ENCODE measurements around the gene GFRA4. TPM values are rescaled to one million over a fixed set of nuclear protein-coding genes. Genes with fewer than 3 reads are reported as not detected.

The GFRA4 gene
- total and polyA plus RNA-seq, 7 donors, result not detected

DNA sequence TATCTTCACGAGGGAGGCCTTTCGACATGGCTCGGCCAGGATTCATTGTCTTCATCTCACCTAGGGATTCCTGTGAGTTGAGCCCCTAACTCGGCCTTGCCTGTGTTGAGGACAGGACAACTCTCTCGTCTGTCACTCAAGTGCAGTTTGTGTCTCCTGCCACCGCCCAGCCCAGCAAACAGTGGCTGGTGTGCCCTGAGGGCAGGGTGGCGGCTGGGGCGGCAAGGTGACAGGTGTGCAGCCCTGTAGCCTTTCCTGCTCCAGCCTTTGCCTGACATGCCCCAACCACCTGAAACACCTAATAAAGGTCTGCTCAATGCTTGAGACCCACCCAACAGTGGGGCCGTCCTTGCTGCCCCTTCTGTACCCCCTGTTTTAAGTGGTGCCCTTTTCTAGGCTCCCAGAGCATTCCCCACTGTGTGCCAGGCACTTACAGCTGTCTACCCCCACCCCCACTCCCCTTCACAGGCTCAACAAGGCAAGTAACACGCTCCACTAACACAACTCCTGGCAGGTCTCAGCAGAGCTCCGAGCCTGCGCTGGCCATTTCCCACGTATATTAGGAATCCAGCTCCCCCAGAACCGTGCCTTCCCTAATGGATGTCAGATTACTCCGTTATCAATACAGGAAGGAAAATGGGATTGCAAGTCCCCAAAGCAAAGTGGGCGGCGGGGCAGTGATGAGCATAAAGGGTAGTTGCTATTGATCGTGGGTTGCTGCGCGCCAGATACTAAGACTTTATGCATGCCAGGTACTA, 17.7 kb downstream of the GFRA4 start:
- DNase-seq (no peak), ATAC-seq (no peak)
- no peaks in the 10 kb centered on the region for H3K9me3 ChIP-seq
- no peaks in the 10 kb centered on the region for H3K4me1 ChIP-seq
- intact Hi-C loops (cut with DNase I), result no loop called here
- WGBS, 3 donors, result 93 to 96% (median 94%) methylated on average over 20 of the region's 20 CpGs
- no peaks in the 10 kb centered on the region for H3K27me3 ChIP-seq (ENCODE audit: insufficient read depth in 3 of 3, low read length in 2 of 3)
- H3K4me3 ChIP-seq, result no peak overlapping the region
- H3K27ac ChIP-seq, result no peak overlapping the region
- TF ChIP-seq, protein P1, sequence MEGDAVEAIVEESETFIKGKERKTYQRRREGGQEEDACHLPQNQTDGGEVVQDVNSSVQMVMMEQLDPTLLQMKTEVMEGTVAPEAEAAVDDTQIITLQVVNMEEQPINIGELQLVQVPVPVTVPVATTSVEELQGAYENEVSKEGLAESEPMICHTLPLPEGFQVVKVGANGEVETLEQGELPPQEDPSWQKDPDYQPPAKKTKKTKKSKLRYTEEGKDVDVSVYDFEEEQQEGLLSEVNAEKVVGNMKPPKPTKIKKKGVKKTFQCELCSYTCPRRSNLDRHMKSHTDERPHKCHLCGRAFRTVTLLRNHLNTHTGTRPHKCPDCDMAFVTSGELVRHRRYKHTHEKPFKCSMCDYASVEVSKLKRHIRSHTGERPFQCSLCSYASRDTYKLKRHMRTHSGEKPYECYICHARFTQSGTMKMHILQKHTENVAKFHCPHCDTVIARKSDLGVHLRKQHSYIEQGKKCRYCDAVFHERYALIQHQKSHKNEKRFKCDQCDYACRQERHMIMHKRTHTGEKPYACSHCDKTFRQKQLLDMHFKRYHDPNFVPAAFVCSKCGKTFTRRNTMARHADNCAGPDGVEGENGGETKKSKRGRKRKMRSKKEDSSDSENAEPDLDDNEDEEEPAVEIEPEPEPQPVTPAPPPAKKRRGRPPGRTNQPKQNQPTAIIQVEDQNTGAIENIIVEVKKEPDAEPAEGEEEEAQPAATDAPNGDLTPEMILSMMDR (IDR thresholded peaks at IDR 0.05), result no peak
- peaks cover 0 to 92% of the 10 kb centered on the region in 2 donors for H3K36me3 ChIP-seq (ENCODE audit: insufficient read depth in 1 of 2, low read depth in 1 of 2)

DNA sequence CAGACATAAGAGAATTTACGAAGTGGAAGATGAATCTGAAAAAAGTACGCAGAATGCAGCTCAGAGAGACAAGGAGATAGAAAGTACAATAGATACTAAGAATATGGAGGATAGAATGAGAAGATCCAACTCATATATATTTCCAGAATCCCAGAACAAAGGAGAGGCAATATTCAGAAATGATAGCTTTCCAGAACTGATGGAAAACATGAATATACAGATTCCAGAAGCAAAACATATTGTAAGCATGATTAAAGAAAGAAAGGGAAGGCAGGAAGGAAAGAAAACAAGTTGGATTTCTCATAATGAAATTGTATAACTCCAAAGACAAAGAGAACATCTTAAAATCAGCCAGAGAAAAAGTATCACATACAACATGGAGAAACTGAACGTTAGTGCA, 22.9 kb downstream of the GFRA4 start:
- TF ChIP-seq, protein P1 (IDR thresholded peaks at IDR 0.05), result no peak
- DNase-seq, result no peak
- 78 to 99% (median 99%) methylated on average over 3 of the region's 3 CpGs for WGBS, 3 donors
- no peaks in the 10 kb centered on the region for H3K27me3 ChIP-seq (ENCODE audit: insufficient read depth in 3 of 3, low read length in 2 of 3)
- H3K4me1 ChIP-seq, result no peaks in the 10 kb centered on the region
- H3K4me3 ChIP-seq, result no peak overlapping the region
- intact Hi-C loops (cut with DNase I), result no loop called here
- peaks cover 0 to 61% of the 10 kb centered on the region in 2 donors for H3K36me3 ChIP-seq (ENCODE audit: insufficient read depth in 1 of 2, low read depth in 1 of 2)
- H3K27ac ChIP-seq, result no peak overlapping the region
- H3K9me3 ChIP-seq, result no peaks in the 10 kb centered on the region
- no peak for ATAC-seq

DNA sequence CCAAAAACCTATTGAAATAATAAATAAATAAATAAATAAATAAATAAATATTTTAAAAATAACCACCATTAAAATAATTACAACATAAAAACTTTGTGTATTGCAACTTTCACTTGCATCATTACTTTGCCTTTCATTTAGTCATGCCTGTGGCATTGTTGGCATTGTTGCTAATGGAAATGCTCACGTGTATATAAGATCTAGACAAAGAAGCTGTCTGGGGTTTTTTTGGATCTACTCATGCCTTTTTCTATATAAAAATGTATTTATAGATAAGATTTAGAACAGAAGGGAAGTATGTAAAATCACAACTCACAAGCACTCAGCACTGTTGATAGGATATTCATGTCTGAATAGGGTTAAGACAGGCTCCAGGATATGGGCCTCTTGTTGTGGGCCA, 27.9 kb downstream of the GFRA4 start:
- intact Hi-C loops (cut with DNase I), result no loop called here
- WGBS, 3 donors, result 94 to 100% (median 95%) methylated on average over 1 of the region's 1 CpG
- Histone ChIP-seq H3K36me3 (ENCODE audit: insufficient read depth in 1 of 2, low read depth in 1 of 2) (peaks cover 0 to 37% of the 10 kb centered on the region in 2 donors), H3K4me1 (no peaks in the 10 kb centered on the region), H3K27me3 (ENCODE audit: insufficient read depth in 3 of 3, low read length in 2 of 3) (no peaks in the 10 kb centered on the region), H3K9me3 (no peaks in the 10 kb centered on the region), H3K27ac (no peak overlapping the region), H3K4me3 (no peak overlapping the region)
- DNase-seq, result no peak
- TF ChIP-seq, protein P1 (IDR thresholded peaks at IDR 0.05), result no peak
- ATAC-seq, result no peak

DNA sequence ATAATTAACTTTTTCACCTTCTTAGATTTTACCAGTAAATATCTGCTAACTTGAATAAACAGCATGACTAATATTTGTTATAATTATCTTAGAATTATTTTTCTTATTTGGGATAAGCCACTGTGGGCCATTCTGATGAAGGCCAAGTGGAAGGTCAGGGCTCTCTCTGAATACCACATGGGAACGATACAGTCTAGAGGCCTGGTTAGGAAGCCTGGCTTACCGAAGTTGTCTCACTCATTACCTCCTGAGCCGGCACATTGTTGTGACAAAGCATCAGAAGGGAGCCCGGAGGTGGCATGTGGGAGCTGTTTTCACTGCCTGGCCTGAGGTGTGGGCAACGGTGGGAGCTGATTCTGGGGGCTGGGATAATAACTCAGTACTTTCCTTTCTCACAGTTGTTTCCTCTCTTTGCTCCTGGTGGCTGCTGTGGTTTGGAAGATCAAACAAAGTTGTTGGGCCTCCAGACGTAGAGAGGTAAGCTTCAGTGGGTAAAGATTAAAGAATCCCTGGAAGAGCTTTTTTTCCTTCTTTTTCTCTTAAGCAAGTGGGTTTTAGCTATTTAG, 29.2 kb downstream of the GFRA4 start:
- Histone ChIP-seq H3K9me3 (no peaks in the 10 kb centered on the region), H3K4me1 (no peaks in the 10 kb centered on the region), H3K27ac (no peak overlapping the region), H3K36me3 (ENCODE audit: insufficient read depth in 1 of 2, low read depth in 1 of 2) (peaks cover 4 to 36% of the 10 kb centered on the region in 2 donors), H3K4me3 (no peak overlapping the region), H3K27me3 (ENCODE audit: insufficient read depth in 3 of 3, low read length in 2 of 3) (no peaks in the 10 kb centered on the region)
- DNase-seq (no peak), ATAC-seq (no peak)
- intact Hi-C loops (cut with DNase I), result no loop called here
- WGBS, 3 donors, result 57 to 62% (median 58%) methylated on average over 6 of the region's 6 CpGs
- TF ChIP-seq, protein P1 (IDR thresholded peaks at IDR 0.05), result no peak
